HepG2 (cell line): ENCODE data around the gene PATE4. TPM values are rescaled to one million over a fixed set of nuclear protein-coding genes. Genes with fewer than 3 reads are reported as not detected.

Experiments
- ATAC-seq: fragments of 200-7000 bp; cut with Tn5 transposase; 3 replicates; pipeline ENCODE4 v1.9.1; 2020; ENCODE audit warnings: mild to moderate bottlenecking, moderate library complexity
- BruUV-seq: library from RNA; stranded (reverse); fragments of 400-500 nt; replicated peaks from 2 replicates; lab custom pipeline; 2021; lab: Mats Ljungman, UMichigan
- CTCF ChIA-PET: fragments of 300-600 bp; formaldehyde crosslinking; extraction: SDS; loops from one replicate; lab custom pipeline; 2021; ENCODE audit warnings: low total read pairs, inconsistent platforms, low intra/inter-chr PET ratio; lab: Yijun Ruan, JAX
- POLR2A ChIA-PET: fragments of 350-600 bp; sonication (Branson Sonifier 250); formaldehyde crosslinking; loops from one replicate; lab custom pipeline; 2020; ENCODE audit warnings: antibody characterized with exemption, inconsistent platforms; lab: Yijun Ruan, JAX
- DNase-seq: peaks from one replicate; pipeline ENCODE4 v3.0.0-alpha.2; 2015; ENCODE audit warnings: low spot score
- FAIRE-seq: peaks from 3 replicates; lab custom pipeline; 2011; peaks lifted over from hg19 to GRCh38; lab: Jason Lieb, UNC
- H2AFZ ChIP-seq: one replicate; pipeline ENCODE4 v1.6.1; 2011; ENCODE audit warnings: low read length, inconsistent platforms
- H3K27ac ChIP-seq: fragments of 300-600 bp; 3 replicates; pipeline ENCODE4 v1.8.0; 2011; ENCODE audit warnings: mixed run types, mild to moderate bottlenecking, mixed read lengths, low read length, inconsistent platforms; ENCODE audit not compliant: insufficient read depth; ENCODE audit errors: extremely low read length
- H3K27me3 ChIP-seq, 2 experiments: fragments of 200-600 bp in 1 of 2; 2 replicates in 1 of 2; 3 replicates in 1 of 2; pipeline versions ENCODE4 v1.6.0 to v1.8.0; 2011; ENCODE audit warnings: low read length in 2 of 2, mild to moderate bottlenecking in 2 of 2, moderate library complexity in 2 of 2, inconsistent platforms in 1 of 2; ENCODE audit not compliant: insufficient read depth in 2 of 2, control insufficient read depth in 1 of 2
- H3K36me3 ChIP-seq, 2 experiments: fragments of 200-600 bp in 1 of 2; replicated peaks in 1 of 2; 2 replicates in 1 of 2; 3 replicates in 1 of 2; pipeline versions ENCODE4 v1.5.1 to v1.8.0; 2011; ENCODE audit warnings: low read length in 2 of 2, inconsistent platforms in 1 of 2; ENCODE audit not compliant: insufficient read depth in 2 of 2, control insufficient read depth in 1 of 2
- H3K4me1 ChIP-seq: 2 replicates; pipeline ENCODE4 v1.5.1; 2012; ENCODE audit warnings: low read length, inconsistent platforms; ENCODE audit not compliant: insufficient read depth
- H3K4me2 ChIP-seq: 2 replicates; pipeline ENCODE4 v1.6.0; 2011; ENCODE audit warnings: low read depth, low read length, inconsistent platforms
- H3K4me3 ChIP-seq, 3 experiments: fragments of 200-600 bp in 1 of 3; sonication (generic), shearing (Covaris generic) in 1 of 3; replicated peaks in 1 of 3; 2 replicates each; pipeline ENCODE4 v1.5.1; 2011 to 2016; ENCODE audit warnings: low read length in 3 of 3, inconsistent platforms in 2 of 3, low read depth in 2 of 3, mild to moderate bottlenecking in 2 of 3, control low read depth in 1 of 3, mixed read lengths in 1 of 3; ENCODE audit not compliant: insufficient read depth in 1 of 3
- H3K79me2 ChIP-seq: one replicate; pipeline ENCODE4 v1.6.1; 2011; ENCODE audit warnings: low read length, inconsistent platforms; ENCODE audit not compliant: insufficient read depth
- H3K9ac ChIP-seq: 2 replicates; pipeline ENCODE4 v1.6.0; 2011; ENCODE audit warnings: mild to moderate bottlenecking, low read depth, low read length, inconsistent platforms; ENCODE audit not compliant: insufficient read depth
- H3K9me3 ChIP-seq: 2 replicates; pipeline ENCODE4 v1.5.1; 2012; ENCODE audit warnings: mild to moderate bottlenecking, low read length
- H4K20me1 ChIP-seq: 2 replicates; pipeline ENCODE4 v1.6.0; 2011; ENCODE audit warnings: inconsistent platforms, mild to moderate bottlenecking, low read length, moderate library complexity; ENCODE audit not compliant: insufficient read depth
- HCFC1 ChIP-seq: fragments of 150-350 bp; IDR thresholded peaks from 2 replicates; pipeline ENCODE4 v1.6.1; 2014; ENCODE audit warnings: low read depth, low read length
- HES4 ChIP-seq: sonication (generic); formaldehyde crosslinking; IDR thresholded peaks from 2 replicates; pipeline ENCODE4 v1.9.0; 2021; ENCODE audit warnings: mild to moderate bottlenecking, missing genetic modification reagents, borderline replicate concordance
- IRX3 ChIP-seq: sonication (generic); formaldehyde crosslinking; IDR thresholded peaks from 2 replicates; pipeline ENCODE4 v1.8.1; 2023; ENCODE audit warnings: mild to moderate bottlenecking, low read depth, missing genetic modification reagents, borderline replicate concordance
- KAT8 ChIP-seq: IDR thresholded peaks from 2 replicates; pipeline ENCODE4 v1.6.1; 2016; ENCODE audit warnings: missing genetic modification reagents, missing compliant biosample characterization
- NFIC ChIP-seq: IDR thresholded peaks from 2 replicates; pipeline ENCODE4 v1.6.1; 2012; ENCODE audit warnings: mild to moderate bottlenecking, low read length, inconsistent platforms
- NRL ChIP-seq: sonication (generic); formaldehyde crosslinking; IDR thresholded peaks from 2 replicates; pipeline ENCODE4 v1.5.0; 2020; ENCODE audit warnings: missing genetic modification reagents, mild to moderate bottlenecking, moderate library complexity, borderline replicate concordance
- PHF5A ChIP-seq: IDR thresholded peaks from one replicate; pipeline ENCODE4 v1.6.1; 2018; ENCODE audit warnings: low read depth, missing genetic modification reagents; ENCODE audit not compliant: unreplicated experiment
- PLRG1 ChIP-seq: fragments of 450-650 bp; conservative IDR thresholded peaks from 2 replicates; pipeline ENCODE4 v1.6.1; 2016
- PRPF4 ChIP-seq: fragments of 200-400 bp; formaldehyde crosslinking; IDR thresholded peaks from 2 replicates; pipeline ENCODE4 v1.6.1; 2016; ENCODE audit warnings: low read length, low read depth; ENCODE audit not compliant: poor library complexity, severe bottlenecking
- RBM22 ChIP-seq: fragments of 200-400 bp; formaldehyde crosslinking; optimal IDR thresholded peaks from 2 replicates; pipeline ENCODE3; 2017; ENCODE audit warnings: mild to moderate bottlenecking, low read length, moderate library complexity
- RFXAP ChIP-seq: sonication (generic); formaldehyde crosslinking; IDR thresholded peaks from 2 replicates; pipeline ENCODE4 v1.4.0; 2020; ENCODE audit warnings: missing genetic modification reagents, borderline replicate concordance
- SATB2 ChIP-seq: sonication (generic); formaldehyde crosslinking; IDR thresholded peaks from 2 replicates; pipeline ENCODE4 v1.5.0; 2020; ENCODE audit warnings: missing genetic modification reagents
- ZBTB7A ChIP-seq: sonication (generic); formaldehyde crosslinking; IDR thresholded peaks from 2 replicates; pipeline ENCODE4 v1.8.0; 2022; ENCODE audit warnings: mild to moderate bottlenecking, missing genetic modification reagents
- ZFP41 ChIP-seq: sonication (generic); formaldehyde crosslinking; IDR thresholded peaks from 2 replicates; pipeline ENCODE4 v1.4.0; 2020; ENCODE audit warnings: mild to moderate bottlenecking, missing genetic modification reagents, borderline replicate concordance
- ZNF205 ChIP-seq: IDR thresholded peaks from 2 replicates; pipeline ENCODE4 v1.6.1; 2018; ENCODE audit warnings: missing biosample characterization, missing genetic modification reagents
- ZNF512 ChIP-seq: sonication (generic); formaldehyde crosslinking; IDR thresholded peaks from 2 replicates; pipeline ENCODE4 v1.4.0; 2020; ENCODE audit warnings: mild to moderate bottlenecking, missing genetic modification reagents
- WGBS: methylation state at CpG from one replicate; pipeline ENCODE4 v1.1.6; 2017; ENCODE audit warnings: low lambda C conversion rate; 5-methylcytosine and 5-hydroxymethylcytosine counted together
- in situ Hi-C: cut with HindIII; loops from 2 replicates; pipeline ENCODE4 v1.10.0; 2017; ENCODE audit warnings: low pct_unique_long_range_greater_than_20kb; ENCODE audit not compliant: extremely low pct_ligation_motif_present
- intact Hi-C: fragments of 100-400 bp; cut with micrococcal nuclease; formaldehyde crosslinking; loops from one replicate; pipeline ENCODE4 v1.10.0; 2022; ENCODE audit not compliant: unreplicated experiment
- polyA plus RNA-seq, 8 experiments: library from polyadenylated mRNA; depleted of rRNA in 3 of 8; stranded (reverse) in 7 of 8; unstranded in 1 of 8; fragments of >200 nt; fragmentation: Illumina TruSeq in 4 of 8; extraction: Trizol in 4 of 8; gene quantifications; 2 replicates each; pipeline versions ENCODE4 v1.2.1 to v1.2.3, GENCODE V29; 2011 to 2016; ENCODE audit warnings: low read depth in 4 of 8, missing spikeins in 1 of 8, mixed read lengths in 1 of 8; ENCODE audit not compliant: insufficient read depth in 1 of 8
- total RNA-seq, 5 experiments: library from RNA; depleted of rRNA; stranded (reverse); fragments of >200 nt; fragmentation: Illumina TruSeq; extraction: Trizol; gene quantifications; 2 replicates each; pipeline ENCODE4 v1.2.3, GENCODE V29; 2016; ENCODE audit warnings: low read depth in 1 of 5
- TF ChIP-seq, protein P1 (sequence below): sonication (generic); formaldehyde crosslinking; IDR thresholded peaks from 2 replicates; pipeline ENCODE4 v1.8.0; 2022; ENCODE audit warnings: missing genetic modification reagents, mild to moderate bottlenecking, moderate library complexity, borderline replicate concordance
- TF ChIP-seq, protein P2 (sequence below): IDR thresholded peaks from 2 replicates; pipeline ENCODE4 v1.6.1; 2016; ENCODE audit warnings: low read depth, missing genetic modification reagents, missing compliant biosample characterization

The PATE4 gene
- total and polyA plus RNA-seq, 2 of the 13 experiments (the other 11 are each of a cell fraction or from before 2014, with no cell fraction given) = not detected

GRCh38 chr11:125784678-125785077 lies 48.4 kb upstream of the PATE4 start:
- H3K4me2 ChIP-seq = no peak overlapping the region
- CTCF ChIA-PET = no interaction called here
- H3K79me2 ChIP-seq = no peaks in the 10 kb centered on the region
- no peak for ATAC-seq
- TF ChIP-seq PLRG1 (no peak), NRL (CRISPR knock-in tag) (no peak), HCFC1 (no peak), ZNF512 (no peak), PHF5A (CRISPR knock-in tag) (no peak), NFIC (no peak), KAT8 (CRISPR knock-in tag) (no peak), ZBTB7A (no peak), IRX3 (CRISPR knock-in tag) (no peak), ZNF205 (no peak), PRPF4 (no peak), SATB2 (CRISPR knock-in tag) (no peak), RFXAP (CRISPR knock-in tag) (no peak), HES4 (no peak), ZFP41 (CRISPR knock-in tag) (no peak), RBM22 (no peak)
- TF ChIP-seq, protein P1, sequence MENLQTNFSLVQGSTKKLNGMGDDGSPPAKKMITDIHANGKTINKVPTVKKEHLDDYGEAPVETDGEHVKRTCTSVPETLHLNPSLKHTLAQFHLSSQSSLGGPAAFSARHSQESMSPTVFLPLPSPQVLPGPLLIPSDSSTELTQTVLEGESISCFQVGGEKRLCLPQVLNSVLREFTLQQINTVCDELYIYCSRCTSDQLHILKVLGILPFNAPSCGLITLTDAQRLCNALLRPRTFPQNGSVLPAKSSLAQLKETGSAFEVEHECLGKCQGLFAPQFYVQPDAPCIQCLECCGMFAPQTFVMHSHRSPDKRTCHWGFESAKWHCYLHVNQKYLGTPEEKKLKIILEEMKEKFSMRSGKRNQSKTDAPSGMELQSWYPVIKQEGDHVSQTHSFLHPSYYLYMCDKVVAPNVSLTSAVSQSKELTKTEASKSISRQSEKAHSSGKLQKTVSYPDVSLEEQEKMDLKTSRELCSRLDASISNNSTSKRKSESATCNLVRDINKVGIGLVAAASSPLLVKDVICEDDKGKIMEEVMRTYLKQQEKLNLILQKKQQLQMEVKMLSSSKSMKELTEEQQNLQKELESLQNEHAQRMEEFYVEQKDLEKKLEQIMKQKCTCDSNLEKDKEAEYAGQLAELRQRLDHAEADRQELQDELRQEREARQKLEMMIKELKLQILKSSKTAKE (CRISPR knock-in tag) = no peak
- TF ChIP-seq, protein P2, sequence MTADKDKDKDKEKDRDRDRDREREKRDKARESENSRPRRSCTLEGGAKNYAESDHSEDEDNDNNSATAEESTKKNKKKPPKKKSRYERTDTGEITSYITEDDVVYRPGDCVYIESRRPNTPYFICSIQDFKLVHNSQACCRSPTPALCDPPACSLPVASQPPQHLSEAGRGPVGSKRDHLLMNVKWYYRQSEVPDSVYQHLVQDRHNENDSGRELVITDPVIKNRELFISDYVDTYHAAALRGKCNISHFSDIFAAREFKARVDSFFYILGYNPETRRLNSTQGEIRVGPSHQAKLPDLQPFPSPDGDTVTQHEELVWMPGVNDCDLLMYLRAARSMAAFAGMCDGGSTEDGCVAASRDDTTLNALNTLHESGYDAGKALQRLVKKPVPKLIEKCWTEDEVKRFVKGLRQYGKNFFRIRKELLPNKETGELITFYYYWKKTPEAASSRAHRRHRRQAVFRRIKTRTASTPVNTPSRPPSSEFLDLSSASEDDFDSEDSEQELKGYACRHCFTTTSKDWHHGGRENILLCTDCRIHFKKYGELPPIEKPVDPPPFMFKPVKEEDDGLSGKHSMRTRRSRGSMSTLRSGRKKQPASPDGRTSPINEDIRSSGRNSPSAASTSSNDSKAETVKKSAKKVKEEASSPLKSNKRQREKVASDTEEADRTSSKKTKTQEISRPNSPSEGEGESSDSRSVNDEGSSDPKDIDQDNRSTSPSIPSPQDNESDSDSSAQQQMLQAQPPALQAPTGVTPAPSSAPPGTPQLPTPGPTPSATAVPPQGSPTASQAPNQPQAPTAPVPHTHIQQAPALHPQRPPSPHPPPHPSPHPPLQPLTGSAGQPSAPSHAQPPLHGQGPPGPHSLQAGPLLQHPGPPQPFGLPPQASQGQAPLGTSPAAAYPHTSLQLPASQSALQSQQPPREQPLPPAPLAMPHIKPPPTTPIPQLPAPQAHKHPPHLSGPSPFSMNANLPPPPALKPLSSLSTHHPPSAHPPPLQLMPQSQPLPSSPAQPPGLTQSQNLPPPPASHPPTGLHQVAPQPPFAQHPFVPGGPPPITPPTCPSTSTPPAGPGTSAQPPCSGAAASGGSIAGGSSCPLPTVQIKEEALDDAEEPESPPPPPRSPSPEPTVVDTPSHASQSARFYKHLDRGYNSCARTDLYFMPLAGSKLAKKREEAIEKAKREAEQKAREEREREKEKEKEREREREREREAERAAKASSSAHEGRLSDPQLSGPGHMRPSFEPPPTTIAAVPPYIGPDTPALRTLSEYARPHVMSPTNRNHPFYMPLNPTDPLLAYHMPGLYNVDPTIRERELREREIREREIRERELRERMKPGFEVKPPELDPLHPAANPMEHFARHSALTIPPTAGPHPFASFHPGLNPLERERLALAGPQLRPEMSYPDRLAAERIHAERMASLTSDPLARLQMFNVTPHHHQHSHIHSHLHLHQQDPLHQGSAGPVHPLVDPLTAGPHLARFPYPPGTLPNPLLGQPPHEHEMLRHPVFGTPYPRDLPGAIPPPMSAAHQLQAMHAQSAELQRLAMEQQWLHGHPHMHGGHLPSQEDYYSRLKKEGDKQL (CRISPR knock-in tag) = no peak
- TF ChIP-seq, all 625 proteins: peak for 0
- no peak overlapping the region for H2AFZ ChIP-seq
- H3K27me3 ChIP-seq = no peaks in the 10 kb centered on the region
- H4K20me1 ChIP-seq = no peaks in the 10 kb centered on the region
- H3K9ac ChIP-seq = no peak overlapping the region
- POLR2A ChIA-PET = no interaction called here
- BruUV-seq = no TSS peak
- no peaks in the 10 kb centered on the region for H3K36me3 ChIP-seq
- DNase-seq = no peak
- H3K4me3 ChIP-seq = no peak overlapping the region
- no peak overlapping the region for H3K27ac ChIP-seq
- no peaks in the 10 kb centered on the region for H3K9me3 ChIP-seq
- H3K4me1 ChIP-seq = no peaks in the 10 kb centered on the region
- 3% methylated on average over 2 of the region's 2 CpGs for WGBS
- intact Hi-C loops = no loop called here
- no peak for FAIRE-seq
- in situ Hi-C loops = no loop called here
